Activated naive CD4-positive, alpha-beta T cell treated with anti-CD3 and anti-CD28 coated beads for 36 hours (primary cell): ENCODE measurements around the gene SS18L1. TPM values are rescaled to one million over a fixed set of nuclear protein-coding genes. Genes with fewer than 3 reads are reported as not detected.

ENCODE experiments used
- CTCF ChIA-PET: fragments of 350-600 bp; sonication (Branson Sonifier 250); formaldehyde crosslinking; loops from one replicate; lab custom pipeline; 2021; ENCODE audit warnings: antibody characterized with exemption; lab: Charles Lee
- DNase-seq: peaks from one replicate; pipeline ENCODE4 v3.0.0-alpha.2; 2020
- H3K27ac Mint-ChIP-seq: one replicate; pipeline ENCODE4 v1.8.0; 2021; ENCODE audit warnings: mild to moderate bottlenecking, mixed read lengths
- H3K27me3 Mint-ChIP-seq: one replicate; pipeline ENCODE4 v1.8.0; 2021; ENCODE audit warnings: low read depth, mixed read lengths
- H3K36me3 Mint-ChIP-seq: one replicate; pipeline ENCODE4 v1.8.0; 2021; ENCODE audit warnings: low read depth, mixed read lengths
- H3K4me1 Mint-ChIP-seq: one replicate; pipeline ENCODE4 v1.8.0; 2021; ENCODE audit warnings: low read depth, mixed read lengths
- H3K4me3 Mint-ChIP-seq: one replicate; pipeline ENCODE4 v1.8.0; 2021; ENCODE audit warnings: mild to moderate bottlenecking, moderate library complexity, mixed read lengths
- H3K9me3 Mint-ChIP-seq: one replicate; pipeline ENCODE4 v1.8.0; 2021; ENCODE audit warnings: mixed read lengths
- intact Hi-C: fragments of 100-400 bp; cut with micrococcal nuclease; formaldehyde crosslinking; loops from one replicate; pipeline ENCODE4 v1.15.1; 2023
- total RNA-seq, 2 experiments: library from RNA; stranded (reverse); gene quantifications; one replicate each; pipeline ENCODE4 v1.2.3, GENCODE V29; 2021

SS18L1 gene
- total RNA-seq, 2 experiments from 2014 or later, result 14.5 to 18.0 TPM

DNA sequence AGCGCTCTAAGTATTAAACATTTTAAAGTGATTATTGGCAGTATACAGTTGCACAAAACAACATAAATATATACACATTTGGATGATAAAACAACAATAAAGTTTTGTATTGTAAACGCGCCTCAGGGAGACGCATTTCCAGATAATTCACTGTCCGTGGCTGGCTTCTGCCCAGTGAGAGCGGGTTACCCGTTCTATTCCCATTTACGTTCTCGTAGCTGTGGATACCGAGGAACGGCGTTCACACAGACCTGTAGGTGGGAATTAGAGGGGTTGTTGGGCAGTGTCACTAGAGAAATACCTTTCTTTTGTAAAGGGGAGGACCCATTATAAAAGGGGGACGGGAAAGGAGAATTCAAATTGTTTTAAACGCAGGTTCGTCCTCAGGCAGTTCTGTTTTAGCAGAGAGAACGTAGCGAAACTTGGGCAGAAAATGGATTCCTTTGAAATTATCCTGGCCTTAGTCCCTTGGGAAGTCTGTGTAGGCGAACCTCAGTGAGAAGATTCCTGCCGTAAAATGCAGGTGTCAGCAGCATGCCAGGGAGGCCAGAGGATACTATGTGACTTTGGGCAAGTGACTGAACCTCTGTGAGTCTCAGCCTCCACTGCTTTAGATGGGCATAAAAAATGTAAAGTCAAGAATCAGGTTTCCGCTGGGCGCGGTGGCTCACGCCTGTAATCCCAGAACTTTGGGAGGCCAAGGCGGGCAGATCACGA is 40.0 kb downstream of the SS18L1 start:
- no peaks in the 10 kb centered on the region for H3K9me3 Mint-ChIP-seq
- H3K27ac Mint-ChIP-seq, result peak overlapping the region; percentile 78
- intact Hi-C loops, result no loop called here
- peaks cover 5% of the 10 kb centered on the region for H3K36me3 Mint-ChIP-seq
- DNase-seq, result no peak
- peaks cover 38% of the 10 kb centered on the region for H3K4me1 Mint-ChIP-seq
- CTCF ChIA-PET, result no interaction called here
- H3K27me3 Mint-ChIP-seq, result no peaks in the 10 kb centered on the region
- H3K4me3 Mint-ChIP-seq, result peak overlapping the region; percentile 87

DNA sequence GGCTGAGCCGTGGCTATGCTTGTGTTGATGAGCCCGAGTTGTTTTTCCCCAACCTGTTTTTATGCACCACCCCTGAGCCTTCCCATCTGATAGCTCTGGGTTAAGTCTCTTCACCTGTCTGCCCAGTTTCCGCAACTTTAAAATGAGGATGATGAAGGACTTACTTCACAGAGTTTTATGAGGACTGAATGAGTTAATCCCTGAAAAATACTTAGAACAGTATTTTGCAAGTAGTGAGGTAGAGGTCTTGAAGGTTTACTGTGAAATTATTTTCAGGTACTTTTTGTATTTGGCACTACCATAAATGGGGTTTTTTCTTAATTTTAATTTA is 42.5 kb downstream of the SS18L1 start:
- no peak overlapping the region for H3K27ac Mint-ChIP-seq
- H3K4me3 Mint-ChIP-seq, result no peak overlapping the region
- peaks cover 10% of the 10 kb centered on the region for H3K36me3 Mint-ChIP-seq
- CTCF ChIA-PET, result no interaction called here
- intact Hi-C loops, result no loop called here
- no peaks in the 10 kb centered on the region for H3K9me3 Mint-ChIP-seq
- H3K4me1 Mint-ChIP-seq, result peaks cover 38% of the 10 kb centered on the region
- H3K27me3 Mint-ChIP-seq, result no peaks in the 10 kb centered on the region
- DNase-seq, result no peak

DNA sequence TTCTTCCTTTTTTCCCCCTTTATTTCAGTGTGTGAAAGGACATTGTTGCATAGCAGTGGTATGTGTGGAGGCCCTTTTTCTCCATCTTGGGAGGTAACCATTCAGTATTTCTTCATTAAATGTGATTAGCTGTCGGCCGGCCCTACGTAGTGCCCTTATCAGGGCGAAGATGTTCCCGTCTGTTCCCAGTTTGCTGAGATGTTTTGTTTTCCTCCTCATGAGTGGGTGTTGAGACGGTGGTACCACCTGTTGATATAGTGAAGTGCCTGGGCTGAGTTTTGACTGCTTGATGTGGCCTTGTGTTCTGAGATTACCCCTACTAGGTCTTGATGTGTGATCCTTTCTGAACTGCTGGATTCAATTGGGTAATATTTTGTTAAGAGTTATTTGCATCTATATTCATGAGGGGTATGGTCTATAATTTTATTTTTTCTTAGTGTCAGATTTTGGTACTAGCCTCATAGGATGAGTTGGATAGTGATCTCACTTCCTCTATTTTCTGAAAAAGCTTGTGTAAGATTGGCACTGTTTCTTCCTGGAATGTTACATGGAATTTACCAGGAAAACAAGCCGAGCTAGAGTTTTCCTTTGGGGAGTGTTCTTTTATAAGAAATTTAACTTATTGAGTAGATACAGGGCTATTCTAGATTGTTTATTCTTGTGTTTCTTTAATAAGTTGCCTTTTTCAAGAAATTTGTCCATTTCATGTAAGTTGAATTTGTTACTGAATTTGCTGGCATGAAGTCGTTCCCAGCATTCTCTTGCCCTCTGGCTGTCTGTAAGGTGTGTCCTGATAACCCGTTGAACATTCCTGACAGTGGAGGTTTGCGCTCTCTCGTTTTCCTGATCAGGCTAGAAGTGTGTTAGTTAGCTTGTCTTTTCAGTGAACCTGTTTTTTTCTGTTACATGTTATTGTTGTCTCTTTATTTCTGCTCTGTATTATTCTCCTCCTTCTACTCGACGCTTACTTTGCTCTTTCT is 43.6 kb downstream of the SS18L1 start:
- Mint-ChIP-seq H3K36me3 (peaks cover 12% of the 10 kb centered on the region), H3K27me3 (no peaks in the 10 kb centered on the region), H3K4me3 (no peak overlapping the region), H3K4me1 (peaks cover 32% of the 10 kb centered on the region), H3K9me3 (no peaks in the 10 kb centered on the region), H3K27ac (no peak overlapping the region)
- CTCF ChIA-PET, result no interaction called here
- DNase-seq, result no peak
- intact Hi-C loops, result no loop called here

DNA sequence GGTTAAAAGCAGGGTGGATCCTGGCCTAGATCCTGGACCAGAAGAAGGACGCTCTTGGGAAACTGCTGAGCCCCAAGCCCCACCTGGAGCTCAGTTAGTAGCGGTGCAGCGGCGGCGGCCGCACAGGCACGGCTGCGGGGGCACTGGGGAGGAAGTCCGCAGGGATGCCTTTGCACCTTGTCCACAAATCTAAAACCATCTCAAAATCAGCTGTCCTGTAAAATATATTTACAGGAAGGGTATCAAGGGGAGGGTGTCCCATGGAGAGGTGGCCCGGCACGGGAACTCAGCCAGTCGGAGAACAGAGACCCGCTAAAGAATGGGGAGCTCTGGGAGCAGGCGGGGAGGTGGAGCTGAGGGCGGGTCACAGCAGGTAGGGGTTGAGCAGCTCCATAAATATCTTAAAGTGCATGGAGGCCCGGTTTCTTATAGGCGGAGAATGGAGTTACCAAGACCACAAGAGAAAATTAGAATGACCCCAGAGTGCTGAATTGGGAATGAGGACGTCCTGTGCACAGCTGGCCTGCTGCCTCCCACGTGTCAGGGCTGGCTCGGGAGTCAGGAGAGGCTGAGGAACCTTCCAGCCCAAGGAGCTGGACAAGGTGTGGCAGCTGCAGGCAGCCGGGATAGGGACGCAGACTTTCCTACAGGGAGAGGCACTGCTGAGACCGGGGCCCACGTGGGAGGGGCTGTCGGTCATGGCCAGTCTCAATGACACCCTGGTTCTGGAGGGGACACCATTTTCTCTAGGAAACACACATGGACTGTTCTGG is 47.3 kb downstream of the SS18L1 start:
- Mint-ChIP-seq H3K27me3 (no peaks in the 10 kb centered on the region), H3K9me3 (no peaks in the 10 kb centered on the region), H3K36me3 (peaks cover 18% of the 10 kb centered on the region), H3K4me1 (peaks cover 13% of the 10 kb centered on the region), H3K27ac (no peak overlapping the region), H3K4me3 (no peak overlapping the region)
- intact Hi-C loops, result no loop called here
- CTCF ChIA-PET, result no interaction called here
- no peak for DNase-seq

DNA sequence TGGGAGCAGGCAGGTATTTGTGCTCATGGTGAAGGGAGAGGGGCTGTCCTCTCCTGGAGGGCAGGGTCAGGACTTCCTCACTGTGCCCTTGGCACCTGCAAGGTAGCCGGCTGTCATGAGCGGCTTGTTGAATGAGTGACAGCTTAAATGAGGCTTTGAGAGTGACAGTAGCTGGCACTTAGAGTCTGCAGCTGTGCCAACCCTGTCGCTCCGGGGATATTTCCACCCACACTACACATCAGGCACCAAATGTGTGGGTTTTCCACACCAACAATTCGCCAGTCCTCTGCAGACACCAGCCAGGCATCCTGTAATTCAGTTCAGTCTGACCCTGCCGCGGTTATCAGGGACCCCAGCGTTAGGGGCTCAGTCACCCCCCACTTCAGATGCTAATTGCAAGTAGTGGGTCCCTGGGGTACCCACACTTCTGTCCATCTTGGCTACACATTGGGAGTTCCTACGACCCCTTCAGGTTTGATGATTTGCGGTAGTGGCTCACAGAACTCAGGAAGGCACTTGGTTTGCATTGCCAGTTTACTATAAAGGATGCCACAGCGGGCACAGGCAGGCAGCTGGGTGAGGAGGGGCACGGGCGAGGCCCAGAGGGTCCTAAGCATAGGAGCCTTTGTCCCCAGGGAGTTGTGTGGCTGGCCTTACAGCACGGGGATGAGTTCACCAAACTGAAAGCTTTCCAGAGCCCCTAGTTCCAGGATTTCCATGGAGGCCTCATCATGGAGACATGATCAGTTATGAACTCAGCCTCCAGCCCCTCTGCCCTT is 48.4 kb downstream of the SS18L1 start:
- Mint-ChIP-seq H3K36me3 (peaks cover 19% of the 10 kb centered on the region), H3K9me3 (no peaks in the 10 kb centered on the region), H3K4me1 (peaks cover 6% of the 10 kb centered on the region), H3K27me3 (no peaks in the 10 kb centered on the region), H3K4me3 (no peak overlapping the region), H3K27ac (no peak overlapping the region)
- CTCF ChIA-PET, result interaction anchor here (0.6 kb wide), 1 partner anchor 191 kb away, joined by 3 read pairs; no protein-coding TSS in a partner anchor
- intact Hi-C loops, result no loop called here
- DNase-seq, result no peak

DNA sequence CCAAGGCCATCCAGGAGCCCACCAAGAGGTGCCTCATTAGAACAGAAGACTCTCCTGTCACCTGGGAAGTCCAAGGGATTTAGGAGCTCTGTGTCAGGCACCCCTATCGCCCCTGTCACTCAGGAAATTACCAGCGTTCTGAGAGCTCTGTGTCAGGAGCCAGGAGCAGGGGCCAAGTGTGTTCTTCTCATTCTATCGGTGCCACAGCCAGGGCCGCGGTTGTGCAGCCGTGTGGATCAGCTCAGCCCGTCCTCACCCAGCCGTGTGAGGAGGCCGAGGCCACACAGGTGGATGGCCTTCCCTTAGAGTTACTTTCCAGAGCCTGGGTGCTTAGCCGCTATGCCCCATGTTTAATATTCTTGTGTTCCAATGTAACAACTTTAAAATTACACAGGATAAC is 49.1 kb downstream of the SS18L1 start:
- H3K36me3 Mint-ChIP-seq, result peaks cover 19% of the 10 kb centered on the region
- CTCF ChIA-PET, result interaction anchor here (0.6 kb wide), 1 partner anchor 190 kb away, joined by 3 read pairs; no protein-coding TSS in a partner anchor
- intact Hi-C loops, result no loop called here
- DNase-seq, result no peak
- no peak overlapping the region for H3K27ac Mint-ChIP-seq
- H3K4me3 Mint-ChIP-seq, result no peak overlapping the region
- peaks cover 1% of the 10 kb centered on the region for H3K4me1 Mint-ChIP-seq
- no peaks in the 10 kb centered on the region for H3K27me3 Mint-ChIP-seq
- no peaks in the 10 kb centered on the region for H3K9me3 Mint-ChIP-seq

DNA sequence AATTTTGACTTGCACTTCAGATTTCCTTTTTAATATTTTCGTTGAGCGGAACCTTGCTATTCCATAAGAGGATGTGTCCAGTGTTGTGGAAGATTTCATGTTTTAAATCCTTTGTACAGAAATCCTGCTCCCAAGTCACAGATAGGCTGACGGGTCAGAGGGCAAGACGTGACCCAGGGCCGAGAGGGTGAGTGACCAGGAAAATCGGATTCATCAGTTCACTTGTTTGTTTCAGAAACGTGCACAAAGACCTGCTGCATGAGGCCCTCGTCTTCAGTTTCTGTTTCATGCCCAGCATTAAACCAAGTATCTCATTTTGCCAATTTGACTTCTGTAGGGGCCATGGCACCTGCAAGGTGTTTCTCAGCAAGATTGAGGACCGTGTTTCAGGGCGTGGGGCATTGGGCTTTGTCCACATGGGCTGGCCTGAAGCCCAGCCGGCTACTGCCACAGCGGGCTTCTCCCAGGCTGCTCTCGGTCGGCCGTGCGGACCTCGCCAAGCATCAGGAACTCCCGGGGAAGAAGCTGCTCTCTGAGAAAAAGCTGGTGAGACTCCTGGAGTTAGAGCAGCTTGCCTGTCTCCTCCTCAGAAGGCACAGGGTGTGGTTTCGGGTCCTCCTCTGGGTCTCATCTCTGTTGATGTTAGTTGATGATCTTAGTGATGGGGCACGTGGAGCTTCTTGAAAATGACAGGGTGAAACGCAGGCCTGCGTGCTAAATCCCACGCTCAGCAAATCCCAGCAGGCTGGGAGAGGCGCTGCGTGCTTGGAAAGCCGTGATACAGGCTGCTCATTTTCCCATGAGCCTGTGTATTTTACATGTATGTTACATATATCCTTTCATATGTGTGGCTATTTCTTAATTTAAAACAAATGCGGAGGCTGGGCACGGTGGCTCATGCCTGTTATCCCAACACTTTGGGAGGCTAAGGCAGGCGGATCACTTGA is 49.8 kb downstream of the SS18L1 start:
- DNase-seq, result no peak
- intact Hi-C loops, result no loop called here
- H3K9me3 Mint-ChIP-seq, result no peaks in the 10 kb centered on the region
- no peak overlapping the region for H3K4me3 Mint-ChIP-seq
- no peaks in the 10 kb centered on the region for H3K27me3 Mint-ChIP-seq
- H3K27ac Mint-ChIP-seq, result no peak overlapping the region
- H3K4me1 Mint-ChIP-seq, result no peaks in the 10 kb centered on the region
- CTCF ChIA-PET, result no interaction called here
- H3K36me3 Mint-ChIP-seq, result peaks cover 21% of the 10 kb centered on the region

DNA sequence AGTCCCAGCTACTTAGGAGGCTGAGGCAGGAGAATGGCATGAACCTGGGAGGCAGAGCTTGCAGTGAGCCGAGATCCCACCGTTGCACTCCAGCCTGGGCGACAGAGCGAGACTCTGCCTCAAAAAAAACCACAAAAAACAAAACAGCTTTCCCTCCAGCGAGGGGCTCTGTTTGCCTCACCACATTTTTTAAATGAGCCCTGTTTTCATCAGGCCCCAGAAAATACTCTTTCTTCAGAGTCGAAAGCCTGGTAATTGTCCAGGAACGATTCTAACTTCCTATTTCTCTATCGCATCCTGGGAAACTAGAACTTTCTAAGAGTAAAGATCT is 51.5 kb downstream of the SS18L1 start:
- no peak overlapping the region for H3K4me3 Mint-ChIP-seq
- CTCF ChIA-PET, result no interaction called here
- no peaks in the 10 kb centered on the region for H3K27me3 Mint-ChIP-seq
- H3K9me3 Mint-ChIP-seq, result no peaks in the 10 kb centered on the region
- no peak for DNase-seq
- H3K36me3 Mint-ChIP-seq, result peaks cover 33% of the 10 kb centered on the region
- intact Hi-C loops, result no loop called here
- H3K27ac Mint-ChIP-seq, result no peak overlapping the region
- H3K4me1 Mint-ChIP-seq, result no peaks in the 10 kb centered on the region

DNA sequence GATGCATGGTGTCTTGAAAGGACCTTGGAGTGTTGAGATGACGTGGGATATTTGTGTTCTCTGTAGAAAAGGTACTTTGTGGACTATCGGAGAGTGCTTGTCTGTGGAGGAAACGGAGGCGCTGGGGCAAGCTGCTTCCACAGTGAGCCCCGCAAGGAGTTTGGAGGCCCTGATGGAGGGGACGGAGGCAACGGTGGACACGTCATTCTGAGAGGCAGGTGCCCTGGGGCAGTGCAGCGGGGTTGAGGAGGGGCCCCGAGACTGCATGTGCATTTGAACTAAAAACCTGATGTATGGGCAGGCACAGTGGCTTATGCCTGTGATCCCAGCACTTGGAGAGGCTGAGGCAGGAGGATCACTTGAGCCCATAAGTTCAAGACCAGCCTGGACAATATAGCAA is 52.2 kb downstream of the SS18L1 start:
- H3K36me3 Mint-ChIP-seq, result peaks cover 32% of the 10 kb centered on the region
- intact Hi-C loops, result no loop called here
- no peaks in the 10 kb centered on the region for H3K9me3 Mint-ChIP-seq
- no peak overlapping the region for H3K4me3 Mint-ChIP-seq
- no peaks in the 10 kb centered on the region for H3K4me1 Mint-ChIP-seq
- H3K27ac Mint-ChIP-seq, result no peak overlapping the region
- no peaks in the 10 kb centered on the region for H3K27me3 Mint-ChIP-seq
- CTCF ChIA-PET, result no interaction called here
- DNase-seq, result no peak

DNA sequence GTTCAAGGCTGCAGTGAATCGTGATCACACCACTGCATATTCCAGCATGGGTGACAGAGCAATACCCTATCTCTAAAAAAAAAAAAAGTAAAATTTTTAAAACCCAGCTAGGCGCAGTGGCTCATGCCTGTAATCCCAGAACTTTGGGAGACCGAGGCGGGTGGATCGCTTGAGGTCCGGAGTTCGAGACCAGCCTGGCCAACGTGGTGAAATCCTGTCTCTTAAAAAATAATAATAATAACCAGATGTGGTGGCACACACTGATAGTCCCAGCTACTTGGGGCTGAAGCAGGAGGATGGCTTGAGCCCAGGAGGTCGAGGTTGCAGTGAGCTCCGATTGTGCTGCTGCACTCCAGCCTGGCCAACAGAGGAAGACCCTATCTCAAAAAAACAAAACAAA is 52.7 kb downstream of the SS18L1 start:
- no peak for DNase-seq
- intact Hi-C loops, result no loop called here
- CTCF ChIA-PET, result no interaction called here
- Mint-ChIP-seq H3K27me3 (no peaks in the 10 kb centered on the region), H3K36me3 (peaks cover 34% of the 10 kb centered on the region), H3K9me3 (no peaks in the 10 kb centered on the region), H3K4me3 (no peak overlapping the region), H3K4me1 (no peaks in the 10 kb centered on the region), H3K27ac (no peak overlapping the region)

DNA sequence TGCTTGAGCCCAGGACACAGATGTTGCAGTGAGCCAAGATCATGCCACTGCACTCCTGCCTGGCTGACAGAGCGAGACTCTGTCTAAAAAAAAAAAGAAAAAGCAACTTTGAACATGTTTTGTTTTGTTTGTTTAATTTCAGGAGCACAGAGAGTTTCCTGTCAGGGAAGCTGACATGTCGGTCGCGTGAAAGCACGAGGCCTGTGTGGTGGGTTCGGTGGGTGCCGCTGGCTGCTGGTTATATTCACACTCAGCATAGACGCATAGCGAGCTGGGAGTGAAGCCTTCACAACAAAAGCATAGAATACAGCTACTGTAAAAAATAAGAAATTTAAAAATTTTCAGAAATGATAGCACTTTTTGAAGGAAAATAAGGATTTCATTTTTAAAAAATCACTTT is 53.7 kb downstream of the SS18L1 start:
- Mint-ChIP-seq H3K4me3 (no peak overlapping the region), H3K9me3 (no peaks in the 10 kb centered on the region), H3K27me3 (no peaks in the 10 kb centered on the region), H3K27ac (no peak overlapping the region), H3K36me3 (peaks cover 33% of the 10 kb centered on the region), H3K4me1 (no peaks in the 10 kb centered on the region)
- intact Hi-C loops, result no loop called here
- CTCF ChIA-PET, result no interaction called here
- no peak for DNase-seq
